HG03196 (cell line): ENCODE measurements around the gene ZMIZ1.

Experiments used
- ATAC-seq: cut with Tn5 transposase; IDR thresholded peaks from one replicate; pipeline ENCODE4 v1.9.1; 2021; ENCODE audit not compliant: unreplicated experiment

Gene ZMIZ1

DNA sequence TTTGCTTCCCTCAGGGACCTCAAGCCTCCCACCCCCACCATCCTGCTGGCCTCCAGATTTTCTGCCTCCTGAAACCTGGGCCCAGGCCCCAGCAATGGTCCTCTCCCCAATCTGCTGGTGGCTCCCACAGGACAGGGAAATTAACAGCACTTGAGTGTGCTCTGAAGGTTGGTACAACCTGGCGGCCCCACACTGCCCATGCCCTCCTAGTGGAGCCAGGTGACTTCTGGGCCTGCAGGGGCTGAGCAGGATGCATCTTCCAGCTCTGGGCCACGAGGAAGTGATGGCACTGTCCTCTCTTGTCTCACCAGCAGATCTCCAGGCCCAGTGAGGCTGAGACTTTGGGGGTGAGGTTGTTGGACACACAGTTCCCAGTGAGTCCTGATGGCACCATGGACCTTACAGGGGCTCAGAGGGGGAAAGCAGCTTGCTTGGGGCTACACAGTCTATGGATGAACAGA lies 3.6 kb upstream of the ZMIZ1 start:
- no peak for ATAC-seq

DNA sequence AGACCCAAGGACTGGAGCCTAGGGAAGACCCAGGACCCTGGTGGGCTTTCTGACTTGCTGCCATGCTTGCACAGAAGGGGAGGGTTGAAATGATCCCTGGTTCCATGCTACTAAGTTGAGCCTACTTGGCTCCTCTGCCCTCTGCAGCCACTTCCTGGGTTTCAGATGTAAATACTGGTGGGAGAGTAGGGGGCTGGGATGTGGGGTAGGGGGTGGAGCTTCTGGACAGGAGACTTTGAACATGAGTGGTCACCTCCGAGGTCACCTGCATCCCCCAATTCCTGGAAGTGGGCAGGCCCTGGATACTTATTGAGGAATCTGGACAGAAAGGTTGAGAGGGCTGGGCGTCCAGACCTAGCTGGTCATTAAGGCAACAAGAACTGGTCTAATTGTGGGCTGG lies 2.9 kb upstream of the ZMIZ1 start:
- ATAC-seq: no peak

DNA sequence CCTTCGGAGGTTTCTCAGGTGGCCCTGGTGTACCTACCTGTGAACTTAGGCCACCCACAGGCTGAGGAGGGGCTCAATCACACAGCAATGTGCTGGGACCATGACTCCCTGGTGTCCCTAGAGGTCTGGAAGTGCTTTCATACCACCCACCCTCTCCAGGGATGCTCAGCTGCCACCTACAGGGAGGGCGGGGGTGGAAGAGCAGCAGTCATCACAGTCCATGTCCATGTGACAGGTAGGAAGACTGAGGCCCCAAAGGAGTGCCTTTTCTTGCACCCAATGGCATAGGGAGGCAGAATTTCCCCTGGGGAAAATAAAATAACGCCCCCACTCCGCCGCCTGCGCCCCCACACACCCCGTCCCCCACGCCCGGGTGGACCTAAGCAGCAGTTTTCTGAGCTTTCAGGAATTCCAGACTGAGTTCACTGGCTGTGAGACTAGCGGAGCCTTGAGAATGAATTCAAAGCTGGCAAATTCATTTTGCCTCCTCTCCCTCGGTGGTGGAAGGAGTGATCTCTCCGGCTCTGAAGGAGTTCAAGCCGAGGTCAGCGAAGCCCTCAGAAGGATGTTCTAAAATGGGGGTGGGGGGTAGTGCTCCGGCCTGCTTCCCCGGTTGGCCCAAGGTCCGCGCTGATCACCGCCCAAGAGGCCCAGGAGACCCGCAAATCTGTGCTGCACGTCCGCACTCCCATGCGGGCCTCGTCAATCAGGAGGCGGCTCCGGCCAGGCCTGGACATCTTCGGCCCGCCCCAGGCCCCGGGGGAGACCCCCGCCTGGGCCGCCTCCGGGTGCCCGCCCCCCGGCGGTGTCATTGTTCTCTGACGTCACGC lies 2.1 kb upstream of the ZMIZ1 start:
- no peak for ATAC-seq

DNA sequence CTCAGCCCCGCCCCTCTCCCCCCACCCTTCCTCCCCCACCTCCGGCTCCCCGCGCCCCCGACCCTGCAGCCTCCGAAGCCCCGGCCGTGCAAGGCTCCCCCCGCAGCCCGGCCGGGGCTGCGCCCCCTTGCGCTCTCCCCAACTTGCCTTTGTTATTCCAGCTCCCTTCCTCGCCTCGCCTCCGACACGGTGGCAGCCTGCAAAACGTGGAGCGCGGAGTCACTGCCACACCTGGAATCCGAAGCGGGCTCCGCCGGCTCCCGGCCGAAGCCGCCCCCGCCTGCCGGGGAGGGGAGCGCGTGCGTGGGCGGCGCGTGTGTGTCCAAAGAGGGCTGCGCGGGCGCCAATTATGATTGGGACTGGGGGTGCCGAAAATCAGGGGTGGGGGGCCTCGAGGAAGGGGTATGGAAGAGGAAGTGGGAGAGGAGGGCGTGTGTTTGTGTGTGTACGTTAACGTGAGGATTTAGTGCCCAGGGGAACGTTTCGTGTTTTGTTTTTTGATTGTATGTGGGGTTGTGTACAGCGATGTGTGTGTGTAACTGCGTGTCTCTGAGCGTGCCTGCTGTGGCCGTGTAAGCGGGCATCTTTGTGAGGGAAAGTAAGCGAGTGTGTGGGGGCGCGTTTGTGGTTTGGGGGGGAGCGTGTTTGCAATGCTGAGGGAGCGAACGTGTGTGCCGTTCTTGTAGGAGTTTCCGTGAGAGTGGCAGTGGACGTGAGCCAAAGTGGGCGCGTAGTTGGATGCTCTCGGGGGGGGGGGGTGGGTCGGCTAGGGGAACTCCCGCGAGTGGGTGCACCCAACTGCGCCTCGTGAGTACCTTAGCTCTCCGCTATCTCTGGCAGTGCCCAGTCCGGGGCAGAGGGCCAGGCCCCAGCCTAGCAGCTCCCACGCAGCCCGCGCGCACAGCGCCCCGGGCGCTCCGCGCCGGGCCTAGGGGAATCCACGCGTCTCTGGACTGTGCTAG lies 1.2 kb upstream of the ZMIZ1 start:
- no peak for ATAC-seq

DNA sequence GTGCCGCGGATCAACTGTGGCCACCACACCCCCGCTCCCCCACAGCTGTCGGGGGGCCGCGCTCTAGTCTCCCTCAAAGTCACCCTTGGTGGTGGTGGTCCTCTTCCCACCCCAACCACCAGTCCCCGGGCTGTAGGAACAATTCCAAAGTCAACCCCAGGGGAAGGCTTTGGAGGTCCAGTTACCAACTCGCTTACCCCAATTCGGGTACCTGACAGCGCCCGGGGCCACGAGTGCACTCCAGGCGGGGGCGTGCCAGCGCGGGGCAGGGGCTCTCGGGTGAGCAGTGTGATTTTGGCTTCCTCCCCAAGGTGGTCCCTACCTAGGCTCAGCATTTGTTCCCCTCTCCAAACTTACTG lies 584 bp upstream of the ZMIZ1 start:
- ATAC-seq: peak; percentile 5

DNA sequence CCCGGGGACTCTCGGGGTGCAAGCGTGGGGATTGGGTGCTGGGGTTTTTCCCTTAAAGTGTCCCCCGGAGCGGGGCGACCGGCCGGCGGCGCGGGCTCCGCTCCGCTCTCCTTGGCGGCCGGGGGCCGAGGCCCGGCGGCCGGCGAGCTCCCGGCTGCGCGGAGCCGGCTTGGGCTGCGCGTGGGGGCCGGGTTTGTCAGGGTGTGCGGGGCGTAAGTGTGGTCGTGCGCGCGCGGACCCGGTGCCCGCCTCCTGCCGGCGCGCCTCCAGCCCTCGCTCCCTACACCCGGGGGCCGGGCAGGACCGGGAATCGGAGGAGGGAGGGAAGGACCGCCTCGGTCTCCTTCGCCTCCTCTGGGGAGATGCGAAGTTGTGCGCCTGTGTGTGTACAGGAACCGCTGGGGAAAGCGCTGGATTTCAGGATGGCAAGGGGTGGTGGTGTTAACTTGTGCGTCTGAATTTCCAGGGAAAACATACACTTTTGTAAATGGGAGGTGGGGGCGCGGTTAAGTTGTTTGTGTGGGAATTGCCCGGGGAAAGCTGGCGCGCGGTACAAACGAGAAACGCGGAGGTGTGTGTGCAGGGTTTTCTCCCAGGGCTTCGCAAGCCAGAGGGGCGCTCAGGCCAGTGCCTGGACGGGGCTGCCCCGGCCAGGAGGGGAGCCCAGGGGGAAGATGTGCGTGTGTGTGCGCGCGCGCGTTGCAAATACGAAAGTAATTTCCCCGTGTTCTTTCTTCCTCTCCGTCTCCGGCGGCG lies 737 bp downstream of the ZMIZ1 start:
- ATAC-seq: no peak

DNA sequence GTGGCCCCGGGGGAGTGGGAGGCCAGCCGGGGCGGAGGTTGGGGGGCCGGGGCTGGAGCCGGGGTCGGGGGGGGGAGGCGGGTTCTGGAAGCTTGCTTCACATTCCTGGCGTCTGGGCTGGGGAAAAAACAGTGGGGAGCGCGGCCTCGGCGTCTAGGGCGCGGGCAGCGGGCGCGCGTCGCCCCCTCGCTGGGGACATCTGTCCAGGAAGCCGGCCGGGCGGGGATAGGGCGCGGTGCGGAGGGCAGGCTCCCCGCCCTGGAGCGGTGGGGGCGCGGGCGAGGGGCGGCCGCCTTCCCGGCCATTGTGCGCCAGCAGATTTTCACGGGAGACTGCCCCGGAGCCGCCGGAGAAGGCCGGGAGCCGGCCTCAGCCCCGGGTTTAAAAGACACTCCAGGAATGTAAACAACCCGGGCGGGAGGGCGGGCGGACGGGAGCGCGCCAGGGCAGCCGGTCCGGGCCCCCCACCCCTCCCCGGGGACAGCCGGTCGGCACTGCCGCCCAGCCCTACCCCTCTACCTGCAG lies 1.4 kb downstream of the ZMIZ1 start:
- ATAC-seq: no peak

DNA sequence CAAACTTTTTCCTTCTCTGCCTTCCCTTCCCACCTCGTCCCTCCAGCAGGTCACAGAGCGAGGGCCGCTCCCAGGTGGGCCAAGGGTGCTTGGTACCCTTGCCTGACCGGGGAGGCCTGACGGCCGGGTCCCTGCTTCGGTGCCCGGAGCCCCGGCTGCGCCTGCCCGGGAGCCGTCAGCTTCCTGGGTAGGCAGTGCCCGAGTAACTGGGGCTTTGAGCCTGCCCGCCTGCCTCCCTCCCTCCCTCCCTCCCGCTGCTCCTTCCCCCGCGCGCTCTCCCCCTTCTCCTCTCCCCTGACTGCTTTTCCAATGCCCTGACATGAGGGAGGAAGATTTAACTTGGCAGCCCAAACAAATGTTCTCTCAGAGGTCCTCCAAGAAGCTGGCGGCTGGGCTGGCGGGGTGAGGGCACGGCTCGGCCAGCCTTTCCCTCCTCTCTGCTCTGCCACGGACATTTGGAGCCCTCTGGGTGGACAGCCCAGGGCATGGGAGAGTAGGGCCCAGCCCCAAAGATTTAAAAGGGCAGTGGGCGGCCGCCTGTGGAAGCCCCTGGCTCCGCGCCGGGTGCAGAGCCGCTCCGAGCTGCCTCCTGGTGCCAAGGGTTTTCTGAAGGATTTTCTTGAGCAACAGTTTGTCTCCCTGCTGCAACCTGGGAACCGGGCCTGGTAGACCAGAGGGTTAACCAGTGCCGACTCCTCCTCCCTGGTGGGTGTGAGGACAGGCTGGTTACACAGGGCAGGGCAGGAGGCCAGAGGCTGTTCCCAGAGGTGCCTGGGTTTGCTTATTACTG lies 2.0 kb downstream of the ZMIZ1 start:
- no peak for ATAC-seq

DNA sequence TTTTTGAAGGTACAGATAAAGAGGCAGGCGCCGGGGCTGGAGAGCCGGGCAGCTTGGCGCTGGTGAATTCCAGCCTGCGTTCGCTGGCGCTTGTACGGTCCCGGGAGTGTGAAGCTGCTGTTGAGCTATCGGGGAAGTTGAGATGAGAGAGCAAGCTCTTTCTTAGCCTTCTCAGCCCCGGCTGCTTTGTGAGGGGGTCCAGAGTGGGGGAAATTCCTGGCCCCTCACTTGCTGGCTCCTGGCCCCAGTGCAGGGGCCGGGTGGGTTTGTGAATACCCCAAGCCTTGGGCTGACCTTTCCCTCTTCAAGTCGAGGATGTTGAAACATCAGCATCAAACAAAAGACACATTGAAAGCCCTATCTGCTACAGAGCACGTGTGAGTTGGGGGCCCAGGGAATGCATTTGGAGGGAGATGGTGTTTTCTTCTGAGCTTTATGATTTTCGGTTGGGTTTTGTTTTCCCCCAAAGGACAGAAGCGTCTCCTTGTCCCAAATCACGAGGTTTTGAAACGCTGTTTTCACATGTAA lies 2.7 kb downstream of the ZMIZ1 start:
- ATAC-seq: no peak

DNA sequence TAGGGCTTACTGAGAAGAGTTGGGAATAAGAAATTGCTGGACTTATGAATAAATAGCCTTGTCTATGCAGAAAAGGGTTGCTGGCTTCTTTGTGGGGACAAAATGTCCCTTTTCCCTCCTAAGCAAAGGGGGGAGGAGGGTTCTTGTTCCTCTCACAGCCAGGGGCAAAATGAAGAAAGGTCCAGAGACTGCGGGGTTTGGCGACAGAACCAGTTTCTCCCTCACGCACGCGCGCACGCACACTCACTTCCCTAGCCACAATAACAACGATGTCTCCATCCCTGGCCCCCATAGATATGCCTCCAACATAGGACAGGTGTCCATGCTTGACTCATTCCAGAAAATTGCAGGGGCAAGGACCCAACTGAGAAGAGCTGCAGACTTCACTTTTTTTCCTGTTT lies 3.3 kb downstream of the ZMIZ1 start:
- ATAC-seq: no peak

DNA sequence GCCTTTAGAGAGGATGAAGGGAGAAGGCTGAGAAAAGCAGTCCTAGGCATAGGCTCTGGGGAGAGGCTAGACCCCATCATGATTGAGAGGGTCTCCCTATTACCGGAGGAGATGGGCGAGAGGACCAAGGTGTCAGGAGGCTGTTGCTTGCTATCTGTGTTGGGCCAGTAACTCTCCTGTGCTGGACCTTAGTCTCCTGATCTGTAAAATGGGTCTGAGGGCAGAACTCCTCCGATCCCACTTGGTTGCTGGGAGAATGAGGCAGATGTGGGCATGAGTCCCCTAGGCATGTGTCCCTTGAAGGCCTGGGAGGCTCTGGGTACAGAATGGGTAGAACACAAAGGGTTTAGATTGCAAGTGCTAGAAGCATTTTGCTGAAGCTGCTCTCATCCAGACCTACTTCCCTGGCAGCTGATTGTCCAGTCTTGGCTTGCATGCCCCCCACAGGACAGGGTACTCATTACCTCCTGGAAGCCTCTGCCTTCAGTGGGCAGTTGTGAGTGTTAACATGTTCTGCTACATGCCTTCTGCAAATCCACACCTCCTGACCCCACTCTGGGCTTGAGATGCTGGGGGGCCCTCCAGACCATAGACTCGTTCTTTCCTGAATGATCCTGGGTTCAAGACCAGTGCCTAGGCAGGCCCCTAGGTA lies 4.4 kb downstream of the ZMIZ1 start:
- no peak for ATAC-seq

DNA sequence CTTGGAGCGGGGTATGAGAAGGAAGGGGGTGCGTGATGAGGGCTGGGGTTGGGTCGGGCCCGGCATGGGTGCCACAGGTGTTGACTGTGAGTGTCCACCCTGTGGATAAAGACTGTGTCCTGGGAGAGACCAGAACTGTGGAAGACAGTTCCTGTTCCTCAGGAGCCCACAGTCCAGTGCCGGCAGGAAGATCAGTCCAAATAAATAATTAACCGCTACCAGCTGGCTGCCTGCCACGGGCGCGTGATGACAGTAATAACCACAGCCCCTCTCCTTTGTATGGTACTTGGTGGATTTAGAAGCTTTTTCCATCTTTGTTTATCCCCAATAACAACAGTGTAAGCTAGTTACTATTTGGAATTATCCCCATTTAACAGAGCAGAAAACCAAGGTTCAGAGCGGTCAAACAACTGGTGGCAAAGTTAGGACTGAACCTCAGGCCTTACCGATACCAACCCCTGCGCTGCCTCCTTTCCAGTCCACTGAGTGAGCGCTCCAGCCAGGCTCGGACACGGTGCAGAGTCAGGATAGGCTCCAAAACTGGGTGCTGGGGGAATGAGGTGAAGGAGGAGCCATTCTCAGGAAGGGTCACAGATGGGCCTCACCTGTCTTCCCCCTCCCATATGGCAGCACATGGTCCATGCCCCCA lies 5.1 kb downstream of the ZMIZ1 start:
- ATAC-seq: no peak

DNA sequence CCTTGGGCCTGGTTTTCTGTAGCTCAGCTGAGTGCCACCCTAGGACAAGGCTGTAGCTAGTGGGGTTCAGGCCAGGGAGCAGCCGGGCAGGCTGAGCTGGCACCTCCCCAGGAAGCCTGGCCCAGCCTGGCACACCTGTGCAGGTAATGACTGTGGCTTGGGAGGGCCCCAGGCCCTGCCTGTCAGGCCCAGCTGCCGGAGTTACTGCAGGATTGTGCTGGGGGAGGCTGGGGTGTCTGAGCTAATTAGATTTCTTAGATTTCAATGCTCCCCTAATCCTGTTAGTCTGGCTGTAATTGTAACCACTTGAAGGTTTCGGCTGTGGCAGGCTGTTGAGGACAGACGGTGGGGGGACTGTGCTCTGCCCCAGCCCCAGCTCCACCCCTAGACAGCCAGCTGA lies 6.0 kb downstream of the ZMIZ1 start:
- no peak for ATAC-seq

DNA sequence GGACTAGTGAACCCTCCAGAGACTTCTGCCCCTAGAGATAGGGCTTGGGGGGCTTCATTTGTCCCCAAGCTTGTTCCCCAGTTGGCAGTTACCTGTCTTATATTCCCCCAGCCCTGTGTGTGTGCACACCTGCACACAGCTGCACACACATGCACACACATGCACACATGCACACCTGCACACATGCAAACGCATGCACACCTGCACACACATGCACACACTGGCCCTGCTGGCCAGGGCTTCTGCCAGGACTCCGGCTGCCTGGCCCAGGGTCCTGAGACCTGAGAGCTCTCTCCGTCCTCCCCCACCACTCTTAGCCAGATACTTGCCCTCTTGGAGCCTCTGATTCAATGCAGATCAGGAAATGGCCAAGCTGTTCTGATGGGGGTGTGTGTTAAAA lies 6.7 kb downstream of the ZMIZ1 start:
- ATAC-seq: no peak

DNA sequence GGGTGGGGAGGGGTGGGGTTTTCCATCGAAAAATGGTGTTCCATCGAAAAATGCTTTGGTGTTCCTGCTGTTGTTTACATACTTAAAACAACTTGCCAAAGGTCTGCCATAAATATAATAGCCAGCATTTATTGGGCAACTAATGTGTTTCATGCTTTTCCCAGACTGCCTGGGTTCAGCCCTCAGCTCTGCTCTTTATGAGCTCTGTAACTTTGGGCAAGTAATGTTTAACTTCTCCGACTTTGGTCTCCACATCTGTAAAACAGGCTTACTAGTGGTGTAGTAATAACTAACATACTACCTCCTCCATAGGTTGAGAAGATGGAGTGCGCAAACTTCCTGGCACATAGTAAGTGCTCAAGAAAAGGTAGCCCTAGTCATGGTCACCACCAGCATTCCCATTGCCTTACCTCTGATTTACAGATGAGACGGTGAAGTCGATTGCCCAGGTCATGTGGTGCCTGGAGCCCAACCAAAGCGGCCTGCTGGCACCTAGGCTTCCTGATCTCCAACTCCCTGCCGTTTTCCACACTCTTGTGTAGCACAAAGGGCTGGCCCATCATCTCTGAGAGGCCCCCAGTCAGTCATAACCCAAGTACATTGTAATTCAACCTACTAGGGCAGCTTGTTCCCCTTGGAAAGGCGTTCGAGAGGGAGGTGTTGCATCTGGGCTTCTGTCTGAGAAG lies 8.9 kb downstream of the ZMIZ1 start:
- no peak for ATAC-seq

DNA sequence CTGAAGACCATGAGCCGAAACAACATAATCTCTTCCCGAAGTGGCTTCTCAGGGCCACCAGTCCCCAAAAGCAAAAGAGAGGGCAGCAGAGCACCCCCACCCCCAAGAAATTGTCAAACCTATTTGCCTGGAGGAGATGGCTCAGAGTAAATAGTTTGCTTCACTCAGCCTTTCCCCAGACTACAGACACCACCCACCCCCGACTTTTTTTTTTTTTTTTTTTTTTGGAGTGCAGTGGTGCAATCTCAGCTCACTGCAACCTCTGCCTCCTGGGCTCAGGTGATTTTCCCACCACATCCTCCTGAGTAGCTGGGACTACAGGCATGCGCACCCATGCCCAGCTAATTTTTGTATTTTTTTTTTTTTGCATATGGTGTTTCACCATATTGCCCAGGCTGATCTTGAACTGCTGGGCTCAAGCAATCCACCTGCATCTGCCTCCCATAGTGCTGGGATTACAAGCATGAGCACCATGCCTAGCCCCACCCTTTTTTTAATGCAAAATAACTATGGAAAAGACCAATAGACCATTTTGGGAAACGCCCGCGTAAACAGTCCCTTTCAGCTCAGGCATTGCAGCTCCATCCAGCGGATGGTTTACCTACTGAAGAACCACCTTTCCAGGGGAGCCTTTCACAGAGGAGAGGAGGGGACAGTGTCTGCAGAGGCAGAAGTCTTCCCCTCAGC lies 9.7 kb downstream of the ZMIZ1 start:
- ATAC-seq: no peak

DNA sequence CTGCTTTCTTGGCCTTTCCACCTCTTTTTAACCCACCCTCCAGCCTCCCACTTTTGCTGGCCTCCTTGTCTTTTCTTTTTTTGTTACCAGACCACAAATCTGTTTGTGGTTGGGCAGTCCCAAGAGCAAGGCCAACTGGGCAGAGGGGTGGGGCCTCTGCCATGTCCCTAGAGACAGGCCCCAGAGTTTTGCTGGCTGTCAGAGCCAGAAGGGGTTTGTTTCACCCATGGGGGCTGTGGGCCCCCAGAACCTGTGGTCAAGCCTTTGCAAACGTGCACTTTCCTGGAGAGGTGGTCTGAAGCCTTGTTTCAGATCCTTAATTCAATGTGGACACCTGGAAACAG lies 10.3 kb downstream of the ZMIZ1 start:
- no peak for ATAC-seq
